ENCODE data around the gene METTL21A.

METTL21A gene

DNA sequence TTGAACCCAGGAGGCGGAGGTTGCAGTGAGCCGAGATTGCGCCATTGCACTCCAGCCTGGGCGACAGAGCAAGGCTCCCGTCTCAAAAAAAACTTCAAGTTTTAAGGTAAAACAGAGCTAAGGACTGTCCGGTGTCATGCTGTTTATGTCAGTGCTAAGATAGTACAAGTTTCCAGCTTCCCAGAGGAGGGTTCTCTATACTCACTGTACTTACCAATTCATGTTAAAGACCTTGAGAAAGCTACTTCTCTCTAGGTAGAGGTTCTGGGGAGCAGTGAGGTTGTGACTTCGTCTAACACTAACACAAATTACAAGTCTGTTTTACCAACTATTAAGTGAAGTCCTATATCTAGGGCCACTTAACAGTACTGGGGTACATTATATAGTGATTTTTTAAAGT is 18.8 kb downstream of the METTL21A start:
- TF ChIP-seq GATA1 (IDR thresholded peaks at IDR 0.05; ENCODE audit: low read depth, low read length) (no peak), POLR2A (IDR thresholded peaks at IDR 0.05; ENCODE audit: low read length) (no peak)
- DNase-seq, result no peak

DNA sequence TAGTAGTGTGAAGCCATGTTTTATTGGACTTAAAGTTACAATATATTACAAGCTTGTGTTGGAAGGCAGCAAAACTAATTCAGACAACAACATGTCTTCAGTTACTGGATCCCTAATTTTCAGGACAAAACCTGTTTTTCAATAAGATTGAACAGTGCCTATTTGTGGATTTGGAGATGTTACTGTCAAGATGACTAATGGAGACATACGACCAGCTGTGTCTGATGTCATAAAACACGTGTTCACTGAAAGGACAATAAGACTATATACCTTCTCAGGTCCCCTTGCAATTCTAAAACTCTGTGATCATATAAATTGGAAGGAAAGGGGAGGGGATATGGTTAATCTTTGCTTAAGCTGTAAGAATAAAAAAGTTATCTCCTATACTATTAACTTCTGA is 21.7 kb downstream of the METTL21A start:
- no peak for DNase-seq
- TF ChIP-seq GATA1 (IDR thresholded peaks at IDR 0.05; ENCODE audit: low read depth, low read length) (no peak), POLR2A (IDR thresholded peaks at IDR 0.05; ENCODE audit: low read length) (no peak)

DNA sequence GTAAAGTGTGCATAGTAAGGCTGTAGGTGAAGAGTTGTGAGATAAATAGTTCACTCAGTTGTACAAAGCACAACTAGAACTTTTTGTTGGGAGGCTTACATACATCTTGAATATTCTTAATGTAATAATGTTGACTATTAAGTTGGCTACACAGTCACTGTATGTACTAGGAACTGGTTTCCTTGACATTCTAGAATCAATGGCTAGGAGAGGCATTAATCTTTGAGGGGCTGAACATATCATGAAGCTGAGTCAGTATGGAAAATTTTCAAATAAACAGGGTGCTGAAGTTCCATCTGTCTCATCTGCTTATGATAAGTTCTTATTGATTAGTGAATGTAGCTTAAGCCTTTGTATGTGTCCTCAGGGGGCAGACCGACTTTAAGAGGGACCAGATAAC is 23.4 kb downstream of the METTL21A start:
- no peak for DNase-seq
- TF ChIP-seq GATA1 (IDR thresholded peaks at IDR 0.05; ENCODE audit: low read depth, low read length), result no peak
- TF ChIP-seq POLR2A (IDR thresholded peaks at IDR 0.05; ENCODE audit: low read length), result no peak

DNA sequence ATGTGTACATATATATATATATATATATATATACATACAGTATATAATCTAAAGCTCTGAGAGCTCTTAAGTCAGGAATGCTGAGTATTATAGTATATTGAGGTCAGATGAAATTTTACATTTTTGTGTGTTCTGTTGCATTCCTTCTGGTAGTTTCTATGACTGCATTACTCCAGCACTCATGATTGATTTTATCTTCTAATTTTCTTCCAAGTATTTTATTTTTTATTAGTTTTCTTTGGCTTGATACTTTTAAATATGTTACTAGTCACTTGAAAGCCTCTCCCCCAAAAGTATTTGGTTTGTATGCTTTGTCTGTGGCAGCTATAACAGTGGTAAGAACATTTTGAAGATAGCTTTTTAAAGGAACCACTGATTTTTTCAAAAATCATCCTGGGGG is 25.0 kb downstream of the METTL21A start:
- no peak for DNase-seq
- TF ChIP-seq GATA1 (IDR thresholded peaks at IDR 0.05; ENCODE audit: low read depth, low read length) (no peak), POLR2A (IDR thresholded peaks at IDR 0.05; ENCODE audit: low read length) (no peak)

DNA sequence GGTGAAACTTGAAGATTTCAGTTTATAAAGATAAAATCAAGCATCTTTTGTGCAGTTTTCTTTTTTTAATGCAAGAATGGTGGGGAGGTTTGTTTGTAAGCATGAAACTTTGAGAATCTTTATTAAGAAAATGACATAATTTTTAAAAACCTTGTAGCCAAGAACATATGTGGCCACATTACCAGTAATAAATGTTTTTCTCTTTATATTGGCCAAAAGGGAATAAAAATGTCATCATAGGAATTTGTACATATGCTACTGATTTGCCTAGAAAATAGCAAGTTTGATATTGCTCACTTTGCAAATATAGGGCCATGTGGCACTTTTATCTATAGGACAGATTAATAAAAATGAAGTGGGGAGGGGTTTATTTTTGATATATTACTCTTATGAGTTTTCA is 25.6 kb downstream of the METTL21A start:
- TF ChIP-seq GATA1 (IDR thresholded peaks at IDR 0.05; ENCODE audit: low read depth, low read length) (no peak), POLR2A (IDR thresholded peaks at IDR 0.05; ENCODE audit: low read length) (no peak)
- no peak for DNase-seq

DNA sequence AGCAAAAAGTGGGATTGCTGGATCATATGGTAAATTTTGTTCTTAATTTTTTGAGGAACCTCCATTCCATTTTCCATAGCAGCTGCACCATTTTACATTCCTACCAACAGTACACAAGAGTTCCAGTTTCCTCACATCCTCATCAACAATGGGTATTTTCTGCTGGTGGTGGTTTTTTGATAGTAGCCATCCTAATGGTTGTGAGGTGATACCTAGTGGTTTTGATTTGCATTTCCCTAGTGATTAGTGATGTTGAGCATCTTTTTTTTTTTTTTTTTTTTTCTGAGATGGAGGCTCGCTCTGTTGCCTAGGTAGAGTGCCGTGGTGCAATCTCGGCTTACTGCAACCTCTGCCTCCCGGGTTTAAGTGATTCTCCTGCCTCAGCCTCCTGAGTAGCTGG is 30.5 kb downstream of the METTL21A start:
- TF ChIP-seq GATA1 (IDR thresholded peaks at IDR 0.05; ENCODE audit: low read depth, low read length) (no peak), POLR2A (IDR thresholded peaks at IDR 0.05; ENCODE audit: low read length) (no peak)
- DNase-seq, result no peak

DNA sequence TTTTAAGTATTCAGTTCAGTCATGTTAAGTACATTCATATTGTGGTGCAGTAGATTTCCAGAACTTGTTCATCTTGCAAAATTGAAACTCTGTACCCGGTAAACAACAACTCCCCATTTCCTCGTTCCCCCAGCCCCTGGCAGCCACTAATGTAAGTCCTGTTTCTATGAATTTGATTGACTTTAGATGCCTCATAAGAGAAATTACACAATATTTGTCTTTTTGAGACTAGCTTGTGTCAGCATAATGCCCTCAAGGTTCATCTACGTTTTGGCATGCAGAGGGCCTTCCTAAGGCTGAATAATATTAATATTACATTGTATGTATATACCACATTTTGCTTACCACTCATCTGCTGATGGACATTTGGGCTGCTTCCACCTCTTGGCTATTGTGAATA is 30.9 kb downstream of the METTL21A start:
- no peak for DNase-seq
- TF ChIP-seq GATA1 (IDR thresholded peaks at IDR 0.05; ENCODE audit: low read depth, low read length) (no peak), POLR2A (IDR thresholded peaks at IDR 0.05; ENCODE audit: low read length) (no peak)

DNA sequence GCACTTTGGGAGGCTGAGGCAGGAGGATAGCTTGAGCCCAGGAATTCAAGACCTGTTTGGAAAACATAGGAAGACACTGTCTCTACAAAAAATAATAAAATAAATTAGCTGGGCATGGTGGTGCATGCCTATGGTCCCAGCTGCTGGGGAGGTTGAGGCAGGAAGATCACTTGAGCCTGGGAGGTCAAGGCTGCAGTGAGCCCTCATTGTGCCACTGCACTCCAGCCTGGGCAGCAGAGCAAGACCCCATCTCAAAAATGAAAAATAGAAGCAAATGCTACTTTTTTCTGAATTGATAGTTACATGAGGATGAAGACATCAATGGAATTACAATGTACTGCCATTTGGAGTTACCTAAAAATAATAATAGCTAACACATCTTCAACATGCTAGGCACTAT is 31.9 kb downstream of the METTL21A start:
- no peak for TF ChIP-seq GATA1 (IDR thresholded peaks at IDR 0.05; ENCODE audit: low read depth, low read length)
- no peak for TF ChIP-seq POLR2A (IDR thresholded peaks at IDR 0.05; ENCODE audit: low read length)
- DNase-seq, result no peak

DNA sequence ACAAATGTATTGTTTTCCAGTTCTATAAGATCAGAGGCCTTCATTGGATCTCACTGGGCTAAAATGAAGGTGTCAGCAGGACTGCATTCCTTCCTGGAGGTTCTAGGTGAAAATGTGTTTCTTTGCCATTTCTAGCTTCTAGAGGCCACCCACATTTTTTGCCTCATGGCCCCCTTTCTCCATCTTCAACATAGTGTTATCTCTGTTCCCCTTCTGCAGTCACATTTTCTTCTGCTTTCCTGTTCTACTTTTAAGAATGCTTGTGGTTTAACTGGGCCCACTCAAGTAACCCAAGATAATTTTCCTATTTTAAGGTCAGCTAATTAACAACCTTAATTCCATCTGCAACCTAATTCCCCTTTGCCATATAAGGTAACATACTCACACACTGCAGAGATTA is 36.1 kb downstream of the METTL21A start:
- no peak for TF ChIP-seq POLR2A (IDR thresholded peaks at IDR 0.05; ENCODE audit: low read length)
- no peak for TF ChIP-seq GATA1 (IDR thresholded peaks at IDR 0.05; ENCODE audit: low read depth, low read length)
- no peak for DNase-seq

DNA sequence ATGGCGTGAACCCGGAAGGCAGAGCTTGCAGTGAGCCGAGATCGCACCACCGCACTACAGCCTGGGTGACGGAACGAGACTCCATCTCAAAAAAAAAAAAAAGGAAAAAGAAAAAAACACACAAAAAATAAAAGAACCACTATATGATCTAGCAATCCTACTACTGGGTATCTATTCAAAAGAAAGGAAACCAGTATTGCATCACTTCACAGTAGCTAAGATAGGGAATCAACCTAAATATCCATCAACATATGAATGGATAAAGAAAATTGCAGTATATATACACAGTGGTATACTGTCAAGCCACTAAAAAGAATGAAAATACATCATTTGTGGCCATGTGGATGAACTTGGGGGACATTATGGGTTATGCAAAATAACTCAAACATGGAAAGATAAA is 37.9 kb downstream of the METTL21A start:
- no peak for DNase-seq
- TF ChIP-seq POLR2A (IDR thresholded peaks at IDR 0.05; ENCODE audit: low read length) (no peak), GATA1 (IDR thresholded peaks at IDR 0.05; ENCODE audit: low read depth, low read length) (no peak)

DNA sequence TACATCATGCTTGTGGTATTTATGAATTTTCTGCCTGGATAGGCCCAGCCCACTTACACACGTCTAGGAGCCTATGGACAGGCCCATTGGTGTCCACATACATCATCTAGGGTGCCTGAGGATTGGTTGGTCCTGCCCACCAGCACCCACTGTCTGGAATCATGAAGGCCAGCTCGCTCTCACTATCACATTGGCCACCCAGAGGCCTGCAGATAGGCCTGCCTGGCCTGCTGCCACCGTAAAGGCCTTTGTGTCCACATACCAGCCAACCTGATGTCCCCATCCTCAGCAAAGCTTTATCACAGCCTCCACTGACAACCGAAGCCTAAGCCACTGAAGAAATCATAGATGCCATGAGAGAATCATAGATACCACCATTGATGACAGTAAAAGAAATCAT is 40.2 kb downstream of the METTL21A start:
- peak in 1 of 2 experiments; percentile 26 for DNase-seq
- TF ChIP-seq GATA1 (IDR thresholded peaks at IDR 0.05; ENCODE audit: low read depth, low read length) (no peak), POLR2A (IDR thresholded peaks at IDR 0.05; ENCODE audit: low read length) (no peak)

DNA sequence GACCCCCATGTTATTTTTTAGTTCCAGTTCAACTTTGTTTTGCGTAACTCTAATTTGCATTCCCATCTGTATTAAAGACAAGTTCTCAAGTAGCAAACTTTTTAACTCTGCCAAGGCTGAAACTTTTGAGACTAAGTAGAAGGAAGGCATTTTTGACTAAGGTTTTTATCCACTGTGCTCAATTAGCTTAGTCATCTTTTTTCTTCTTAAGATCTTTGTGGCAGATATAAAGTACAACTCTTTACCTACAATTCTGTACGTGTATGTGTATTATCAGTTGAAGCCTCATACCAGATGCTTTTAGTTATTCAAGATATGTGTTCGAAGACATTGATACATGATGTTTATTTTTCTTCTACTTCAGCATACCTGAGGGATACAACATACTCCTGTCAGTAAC is 53.8 kb downstream of the METTL21A start:
- TF ChIP-seq GATA1 (IDR thresholded peaks at IDR 0.05; ENCODE audit: low read depth, low read length) (no peak), POLR2A (IDR thresholded peaks at IDR 0.05; ENCODE audit: low read length) (no peak)
- peak; percentile 16 to 17 for DNase-seq

DNA sequence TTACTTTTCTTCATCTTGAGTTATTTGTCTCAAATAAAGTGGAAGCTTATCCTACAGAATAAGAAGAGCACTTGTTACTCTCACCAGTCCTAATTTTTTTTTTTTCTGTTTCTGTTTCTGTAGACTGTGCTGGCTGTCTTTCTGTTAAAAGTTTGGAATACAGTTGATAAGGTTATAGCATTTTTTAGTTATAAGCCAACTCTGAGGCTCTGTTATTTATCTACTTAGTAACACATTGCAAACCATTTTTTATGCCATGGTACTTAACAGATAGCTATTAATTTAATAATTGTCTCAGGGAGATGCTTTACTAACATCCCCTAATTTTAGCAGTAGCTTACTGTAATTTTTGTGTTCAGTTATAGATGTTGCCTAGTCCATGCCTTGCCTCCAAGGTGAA is 57.5 kb downstream of the METTL21A start:
- peak; percentile 19 to 32 for DNase-seq
- TF ChIP-seq GATA1 (IDR thresholded peaks at IDR 0.05; ENCODE audit: low read depth, low read length) (no peak), POLR2A (IDR thresholded peaks at IDR 0.05; ENCODE audit: low read length) (no peak)

DNA sequence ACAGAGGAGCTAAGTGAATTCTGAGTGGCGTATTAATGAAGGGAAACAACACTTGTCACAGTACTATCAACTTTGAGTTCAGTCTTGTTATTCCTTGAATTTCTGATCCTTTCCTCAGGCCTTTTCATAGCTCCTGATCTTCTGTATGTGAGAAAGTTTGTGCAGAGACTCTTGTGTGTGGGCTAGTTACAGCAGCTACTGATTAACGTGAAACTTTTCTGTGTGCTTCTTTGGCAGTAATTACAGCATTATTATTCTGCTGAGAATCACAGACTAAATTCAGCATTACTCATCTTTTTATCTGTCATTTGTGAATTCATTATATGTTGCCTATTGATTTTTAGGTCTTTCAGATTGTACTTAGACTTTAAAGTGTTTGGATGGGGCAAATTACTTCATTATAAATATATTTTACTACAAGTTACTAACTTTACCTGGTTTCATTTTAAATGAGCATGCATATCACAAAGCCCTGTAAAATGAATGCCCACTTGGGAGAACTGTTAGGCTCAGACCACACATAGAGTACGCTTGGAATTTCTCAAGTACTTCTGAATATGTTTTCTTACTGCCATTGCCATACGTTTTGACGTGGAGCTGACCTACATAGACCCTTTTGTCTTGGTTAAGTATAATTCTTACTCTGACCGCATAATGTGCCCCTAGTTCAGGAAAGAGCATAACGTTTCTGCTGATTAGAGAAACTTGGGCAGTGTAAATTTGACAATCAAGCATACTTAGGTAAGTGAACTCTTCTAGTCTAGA is 59.3 kb downstream of the METTL21A start:
- TF ChIP-seq POLR2A (IDR thresholded peaks at IDR 0.05; ENCODE audit: low read length) (no peak), GATA1 (IDR thresholded peaks at IDR 0.05; ENCODE audit: low read depth, low read length) (no peak)
- DNase-seq, result no peak

Measured in erythroblast (primary cell).